Measurements from ENCODE around the gene DPCD. TPM values are rescaled to one million over a fixed set of nuclear protein-coding genes. Genes with fewer than 3 reads are reported as not detected.
A peak's percentile ranks its signal among the peaks of the same experiment; 100 is the strongest.

DPCD gene
- 9.1 TPM for total RNA-seq

- DNase-seq (ENCODE audit: low spot score) = peak; percentile 100
- peak; percentile 99 for ATAC-seq
- intact Hi-C loops (cut with DNase I) = no loop called here
Measured at GRCh38 chr10:101587725-101588653, at the start of gene DPCD, which contains the start of gene POLL. Gene DPCD (plus strand): TSS chr10:101588321. CDS start chr10:101588337, 16 bp downstream. Gene POLL (minus strand): TSS chr10:101588257. CDS start chr10:101587360, 897 bp downstream.

- ATAC-seq = no peak
- intact Hi-C loops (cut with DNase I) = no loop called here
- DNase-seq (ENCODE audit: low spot score) = no peak
Measured at GRCh38 chr10:101538446-101538845, 49.7 kb upstream of the DPCD start.

DNA sequence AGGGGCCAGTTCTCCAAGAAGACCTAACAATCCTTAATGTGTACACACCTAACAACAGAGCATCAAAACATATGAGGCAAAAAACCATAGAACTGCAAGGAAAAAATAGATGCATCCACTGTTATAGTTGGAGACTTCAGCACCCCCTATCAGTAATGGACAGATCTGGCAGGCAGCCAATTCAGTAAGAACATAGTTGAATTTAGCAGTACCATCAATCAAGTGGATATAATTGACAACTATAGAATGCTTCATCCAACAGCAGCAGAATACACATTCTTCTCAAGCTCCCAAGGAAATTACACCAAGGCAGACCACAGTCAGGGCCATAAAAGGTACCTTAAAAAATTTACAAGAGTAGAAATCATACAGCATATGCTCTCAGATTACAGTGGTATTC, 42.2 kb upstream of the DPCD start:
- ATAC-seq = no peak
- DNase-seq (ENCODE audit: low spot score) = no peak
- intact Hi-C loops (cut with DNase I) = no loop called here

DNA sequence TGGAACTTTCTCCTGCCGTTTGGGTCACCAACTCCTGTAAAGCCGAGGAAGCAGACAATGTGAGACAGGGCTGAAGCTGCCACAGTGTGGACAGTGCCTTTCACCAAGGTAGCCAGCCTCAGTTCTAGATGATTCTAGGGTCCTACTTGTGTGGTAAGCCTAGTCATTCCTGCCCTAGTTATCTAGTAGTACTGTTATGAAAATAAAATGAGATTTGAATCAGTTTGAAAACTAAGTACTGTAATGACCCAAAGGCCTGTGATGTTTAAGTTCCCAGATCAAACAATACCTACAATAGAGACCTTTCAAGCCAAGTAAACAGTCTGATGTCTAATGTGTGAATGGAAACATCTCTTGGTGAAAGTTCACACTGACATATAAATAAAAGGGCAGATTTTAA, 37.2 kb upstream of the DPCD start:
- intact Hi-C loops (cut with DNase I) = no loop called here
- no peak for ATAC-seq
- no peak for DNase-seq (ENCODE audit: low spot score)

- ATAC-seq (no peak), DNase-seq (ENCODE audit: low spot score) (no peak)
- intact Hi-C loops (cut with DNase I) = no loop called here
Measured at GRCh38 chr10:101552442-101552841, 35.7 kb upstream of the DPCD start.

GRCh38 chr10:101557541-101557940, 30.6 kb upstream of the DPCD start:
- ATAC-seq (no peak), DNase-seq (ENCODE audit: low spot score) (no peak)
- intact Hi-C loops (cut with DNase I) = no loop called here

DNA sequence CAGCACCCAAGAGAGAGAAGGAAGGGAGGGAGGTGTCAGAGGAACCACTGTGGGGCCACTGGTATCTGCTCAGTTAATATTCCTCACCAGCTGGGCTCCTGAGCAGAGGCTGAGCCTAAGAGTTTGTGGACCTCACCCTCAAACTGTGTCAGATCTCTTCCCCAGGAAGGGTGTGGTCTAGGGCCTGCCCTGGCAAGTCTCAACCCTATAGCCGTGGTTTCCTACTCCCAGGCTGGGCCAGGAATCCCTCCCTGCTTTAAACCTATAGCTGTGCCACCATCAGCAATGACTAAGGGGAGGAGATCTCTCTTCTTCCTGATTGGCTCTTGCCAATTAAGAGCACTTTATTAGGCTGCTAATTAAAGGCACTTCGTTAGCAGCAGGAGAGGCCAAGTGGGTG, 29.9 kb upstream of the DPCD start:
- DNase-seq (ENCODE audit: low spot score) = no peak
- intact Hi-C loops (cut with DNase I) = no loop called here
- ATAC-seq = no peak

- no peak for ATAC-seq
- intact Hi-C loops (cut with DNase I) = no loop called here
- DNase-seq (ENCODE audit: low spot score) = no peak
Measured at GRCh38 chr10:101558671-101559595, 29.2 kb upstream of the DPCD start.

- intact Hi-C loops (cut with DNase I) = no loop called here
- DNase-seq (ENCODE audit: low spot score) (no peak), ATAC-seq (no peak)
Measured at GRCh38 chr10:101559596-101560297, 28.4 kb upstream of the DPCD start.

- intact Hi-C loops (cut with DNase I) = no loop called here
- DNase-seq (ENCODE audit: low spot score) = no peak
- ATAC-seq = peak; percentile 28
Measured at GRCh38 chr10:101560298-101561067, 27.6 kb upstream of the DPCD start.

GRCh38 chr10:101561068-101561915, 26.8 kb upstream of the DPCD start:
- intact Hi-C loops (cut with DNase I) = no loop called here
- DNase-seq (ENCODE audit: low spot score) (no peak), ATAC-seq (no peak)

DNA sequence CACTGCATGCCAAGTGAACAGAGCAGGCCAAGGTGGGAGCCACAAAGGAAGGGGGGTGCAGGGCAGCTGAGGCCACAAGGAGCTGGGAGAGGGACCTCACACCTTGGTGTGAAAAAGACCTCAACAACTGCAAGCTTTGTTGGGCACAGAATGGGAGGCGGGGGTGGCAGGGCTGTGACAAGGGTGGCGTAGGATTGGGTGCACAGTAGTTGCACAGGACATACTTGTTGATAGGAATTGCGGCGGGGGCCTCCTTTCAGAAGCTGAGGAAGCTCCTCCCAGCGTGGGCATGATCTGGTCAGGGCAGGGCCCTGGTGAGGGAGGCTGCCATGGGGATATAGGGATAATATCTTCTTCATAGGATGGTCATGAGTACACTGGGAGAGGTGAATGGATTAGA, 25.9 kb upstream of the DPCD start:
- intact Hi-C loops (cut with DNase I) = no loop called here
- no peak for DNase-seq (ENCODE audit: low spot score)
- no peak for ATAC-seq

DNA sequence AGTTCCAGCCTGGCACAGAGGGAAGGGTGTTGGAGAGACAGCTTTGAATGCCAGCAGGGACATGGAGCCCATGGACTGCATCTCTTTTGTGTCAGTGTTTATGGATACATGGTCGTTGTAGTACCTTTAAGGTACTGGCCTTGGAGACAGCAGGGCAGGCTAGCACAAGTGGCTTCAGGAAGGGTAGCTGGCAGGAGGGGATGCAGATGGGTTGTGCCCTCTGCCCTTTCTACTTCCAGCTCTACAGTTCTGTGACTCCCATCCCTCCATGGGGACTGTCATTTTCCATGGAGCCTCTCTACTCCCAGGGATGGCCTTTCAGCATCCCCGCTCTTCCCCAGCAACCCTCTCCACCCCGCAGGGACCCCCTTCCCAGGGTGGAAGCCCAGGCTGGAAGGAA, 25.1 kb upstream of the DPCD start:
- intact Hi-C loops (cut with DNase I) = no loop called here
- no peak for ATAC-seq
- no peak for DNase-seq (ENCODE audit: low spot score)

DNA sequence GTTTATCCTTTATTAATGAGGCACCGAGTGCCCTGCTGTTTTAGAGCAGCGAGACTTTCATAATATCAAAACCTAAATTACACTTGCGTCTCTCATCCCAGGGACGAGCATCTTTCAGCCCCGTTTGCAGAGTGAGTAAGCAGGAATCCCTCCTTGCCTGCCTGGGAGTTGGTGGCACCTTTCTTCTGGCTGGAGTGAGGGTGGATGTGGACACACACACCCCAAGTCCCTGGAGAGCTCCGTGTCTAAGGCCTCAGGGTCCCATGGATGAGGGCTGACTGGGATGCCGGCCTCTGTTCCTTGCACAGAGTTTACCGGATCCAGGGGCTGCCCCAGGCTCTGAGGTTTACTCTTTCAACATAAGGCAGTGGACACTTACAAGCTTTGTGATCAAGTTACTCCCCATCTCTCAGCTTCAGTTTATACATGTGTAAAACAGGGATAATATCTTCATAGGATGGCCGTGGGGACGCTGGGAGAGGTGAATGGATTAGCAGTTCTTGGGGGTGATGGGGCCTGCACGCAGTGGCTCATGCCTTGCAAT, 24.6 kb upstream of the DPCD start:
- no peak for DNase-seq (ENCODE audit: low spot score)
- intact Hi-C loops (cut with DNase I) = no loop called here
- no peak for ATAC-seq

- DNase-seq (ENCODE audit: low spot score) (peak; percentile 44), ATAC-seq (no peak)
- intact Hi-C loops (cut with DNase I) = no loop called here
Measured at GRCh38 chr10:101564490-101564991, 23.6 kb upstream of the DPCD start.

- ATAC-seq (no peak), DNase-seq (ENCODE audit: low spot score) (peak; percentile 7)
- intact Hi-C loops (cut with DNase I) = no loop called here
Measured at GRCh38 chr10:101565370-101565900, 22.7 kb upstream of the DPCD start.

DNA sequence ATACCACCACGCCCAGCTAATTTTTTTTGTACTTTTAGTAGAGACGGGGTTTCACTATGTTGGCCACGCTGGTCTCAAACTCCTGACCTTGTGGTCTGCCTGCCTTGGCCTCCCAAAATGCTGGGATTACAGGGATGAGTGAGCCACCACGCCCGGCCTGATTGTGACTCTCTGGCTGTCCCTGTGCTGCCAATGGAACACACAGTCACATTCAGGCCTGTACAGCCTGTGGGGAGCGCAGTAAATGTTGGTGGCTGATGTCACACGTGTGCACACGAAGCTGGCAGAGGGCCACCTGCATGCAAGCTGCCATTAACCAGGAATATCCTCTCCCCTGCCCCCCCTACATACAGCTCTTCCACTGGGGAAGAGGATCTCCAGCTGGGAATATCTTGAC, 22.2 kb upstream of the DPCD start:
- DNase-seq (ENCODE audit: low spot score) (peak; percentile 53), ATAC-seq (no peak)
- intact Hi-C loops (cut with DNase I) = no loop called here

Data from sciatic nerve (tissue), 2 donors.